Retinal pigment epithelial cell (primary cell): ENCODE data around the gene NDUFS3.

Experiments
- DNase-seq: peaks from one replicate; pipeline ENCODE4 v3.0.0-alpha.2; 2010; ENCODE audit warnings: low read depth
- H3K4me3 ChIP-seq: 2 replicates; pipeline ENCODE4 v1.5.1; 2011; ENCODE audit warnings: mild to moderate bottlenecking, low read length, control low read depth, moderate library complexity
- TF ChIP-seq, protein P1 (sequence below): conservative IDR thresholded peaks from 2 replicates; pipeline ENCODE4 v1.5.1; 2011; ENCODE audit warnings: low read depth, low read length, control low read depth, inconsistent platforms

NDUFS3 gene

DNA sequence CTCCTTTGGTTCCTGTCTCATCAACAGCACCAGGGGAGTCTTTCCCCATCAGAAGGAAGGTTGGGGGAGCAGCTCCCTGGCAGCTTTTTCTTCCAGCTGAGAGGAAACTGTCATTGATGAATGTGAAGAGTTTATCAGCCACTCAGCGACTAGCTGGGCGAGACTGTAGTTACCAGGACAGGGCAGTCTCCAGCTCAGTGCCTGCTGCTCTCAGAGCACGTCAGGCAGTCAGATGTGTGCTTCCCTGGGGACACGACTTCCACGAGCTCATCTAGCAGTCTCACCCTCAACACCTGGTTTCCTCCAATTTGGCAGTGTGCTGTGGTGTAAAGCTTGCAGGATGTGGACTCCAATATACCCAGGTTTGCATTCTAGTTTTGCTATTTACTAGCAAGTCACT, 27.9 kb downstream of the NDUFS3 start:
- TF ChIP-seq, protein P1, sequence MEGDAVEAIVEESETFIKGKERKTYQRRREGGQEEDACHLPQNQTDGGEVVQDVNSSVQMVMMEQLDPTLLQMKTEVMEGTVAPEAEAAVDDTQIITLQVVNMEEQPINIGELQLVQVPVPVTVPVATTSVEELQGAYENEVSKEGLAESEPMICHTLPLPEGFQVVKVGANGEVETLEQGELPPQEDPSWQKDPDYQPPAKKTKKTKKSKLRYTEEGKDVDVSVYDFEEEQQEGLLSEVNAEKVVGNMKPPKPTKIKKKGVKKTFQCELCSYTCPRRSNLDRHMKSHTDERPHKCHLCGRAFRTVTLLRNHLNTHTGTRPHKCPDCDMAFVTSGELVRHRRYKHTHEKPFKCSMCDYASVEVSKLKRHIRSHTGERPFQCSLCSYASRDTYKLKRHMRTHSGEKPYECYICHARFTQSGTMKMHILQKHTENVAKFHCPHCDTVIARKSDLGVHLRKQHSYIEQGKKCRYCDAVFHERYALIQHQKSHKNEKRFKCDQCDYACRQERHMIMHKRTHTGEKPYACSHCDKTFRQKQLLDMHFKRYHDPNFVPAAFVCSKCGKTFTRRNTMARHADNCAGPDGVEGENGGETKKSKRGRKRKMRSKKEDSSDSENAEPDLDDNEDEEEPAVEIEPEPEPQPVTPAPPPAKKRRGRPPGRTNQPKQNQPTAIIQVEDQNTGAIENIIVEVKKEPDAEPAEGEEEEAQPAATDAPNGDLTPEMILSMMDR = no peak
- no peak overlapping the region for H3K4me3 ChIP-seq
- no peak for DNase-seq

DNA sequence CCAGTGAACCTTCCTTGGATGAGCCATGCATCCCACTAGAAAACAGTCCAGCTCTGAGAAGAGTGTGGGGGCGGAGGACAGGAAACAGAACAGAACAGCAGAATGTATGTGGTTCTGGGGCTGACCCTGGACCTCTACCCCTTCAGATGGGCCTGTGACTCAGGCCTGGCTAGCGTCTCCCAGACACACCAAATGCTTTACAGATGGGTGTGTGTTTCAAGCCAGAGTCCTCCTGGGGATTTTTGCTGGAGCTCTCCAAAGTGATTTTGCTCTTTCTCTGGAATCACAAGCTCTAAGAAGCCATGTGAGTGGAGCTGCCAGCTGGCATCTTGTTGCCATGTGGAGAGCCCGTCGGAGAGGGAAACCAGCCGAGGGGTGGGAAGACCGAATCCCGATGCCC, 28.5 kb downstream of the NDUFS3 start:
- no peak for DNase-seq
- TF ChIP-seq, protein P1 = no peak
- H3K4me3 ChIP-seq = no peak overlapping the region

DNA sequence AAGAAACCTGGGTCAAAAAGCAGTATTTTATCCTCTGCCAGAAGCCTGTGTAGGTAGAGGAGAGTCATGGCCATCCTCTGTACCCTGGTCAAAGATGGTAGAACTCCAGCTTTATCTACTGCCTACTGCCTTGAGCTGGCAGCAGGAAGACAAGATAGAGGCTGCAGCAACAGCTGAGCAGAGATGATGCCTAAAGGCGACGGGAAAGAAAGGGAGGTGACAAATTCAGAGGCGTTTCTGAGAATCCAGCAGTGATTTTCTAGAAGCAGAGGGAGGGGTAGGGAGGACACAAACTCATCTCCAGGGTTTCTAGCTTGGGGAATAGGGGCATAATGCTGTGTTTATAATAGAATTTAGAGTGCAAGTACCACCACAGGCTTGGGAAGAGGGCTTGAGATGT, 30.8 kb downstream of the NDUFS3 start:
- no peak for DNase-seq
- no peak overlapping the region for H3K4me3 ChIP-seq
- TF ChIP-seq, protein P1 = no peak

DNA sequence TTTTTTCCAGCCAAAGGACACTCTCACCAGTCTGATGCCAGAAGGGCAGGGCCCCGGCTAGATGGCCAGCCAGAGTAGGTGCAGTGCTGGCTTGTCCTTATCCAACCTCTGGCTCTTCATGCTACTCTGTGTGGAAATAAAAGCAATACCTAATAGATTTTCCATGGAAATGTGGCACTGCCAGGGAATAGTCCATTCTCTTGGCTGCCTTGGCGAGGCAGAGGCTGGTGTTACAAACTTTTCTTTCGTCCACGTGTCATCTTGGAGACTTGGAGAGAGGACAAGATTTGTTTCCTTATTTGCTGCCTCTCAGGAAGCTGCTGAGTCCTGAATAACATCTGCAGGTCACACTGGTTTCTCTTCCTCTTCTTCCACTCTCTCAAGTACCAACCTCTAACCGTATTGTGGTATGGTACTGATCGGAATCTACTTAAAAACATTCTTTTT, 32.5 kb downstream of the NDUFS3 start:
- TF ChIP-seq, protein P1 = no peak
- H3K4me3 ChIP-seq = no peak overlapping the region
- no peak for DNase-seq

DNA sequence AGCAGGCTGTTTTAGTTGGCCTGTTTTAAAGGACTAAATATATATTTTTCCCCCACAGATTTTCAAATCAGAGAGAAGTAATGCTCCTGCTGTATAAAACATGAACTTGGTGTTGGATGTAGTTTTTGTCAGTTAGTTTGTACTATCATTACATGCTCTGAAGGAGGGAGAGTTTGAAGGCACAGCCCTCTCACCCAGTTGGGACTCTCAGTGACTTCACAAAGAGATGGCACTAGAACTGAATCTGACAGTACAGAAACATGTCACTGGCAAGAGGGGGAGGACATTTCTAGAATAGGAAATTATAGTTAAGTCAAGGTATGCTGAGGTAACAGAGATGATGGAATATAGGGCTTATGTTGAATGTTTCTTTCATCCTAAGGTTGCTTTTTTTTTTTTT, 36.4 kb downstream of the NDUFS3 start:
- H3K4me3 ChIP-seq = no peak overlapping the region
- no peak for DNase-seq
- TF ChIP-seq, protein P1 = no peak

DNA sequence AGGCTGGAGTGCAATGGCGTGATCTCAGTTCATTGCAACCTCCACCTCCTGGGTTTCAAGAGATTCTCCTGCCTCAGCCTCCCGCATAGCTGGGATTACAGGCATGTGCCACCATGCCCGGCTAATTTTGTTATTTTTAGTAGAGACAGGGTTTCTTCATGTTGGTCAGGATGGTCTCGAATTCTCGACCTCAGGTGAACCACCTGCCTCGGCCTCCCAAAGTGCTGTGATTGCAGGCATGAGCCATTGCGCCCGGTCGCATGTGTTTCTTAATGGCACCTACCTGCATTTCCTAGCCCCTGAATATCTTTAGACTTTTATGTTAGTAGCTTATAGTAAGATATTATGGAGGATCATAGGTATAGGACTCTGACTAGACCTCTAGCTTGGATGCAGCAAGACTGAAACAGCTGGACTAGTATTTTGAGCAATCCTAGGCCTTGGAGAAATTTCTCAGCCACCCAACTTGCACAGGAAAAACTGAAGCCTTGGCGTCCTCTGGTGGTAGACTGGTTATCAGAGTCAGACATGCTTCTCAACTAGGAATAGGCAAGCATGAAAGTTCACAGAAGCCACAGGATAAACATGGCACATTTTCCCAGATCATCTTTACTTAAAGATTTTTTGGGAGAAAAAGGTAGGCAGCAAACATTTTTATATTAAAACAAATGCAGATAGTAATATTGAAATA, 38.0 kb downstream of the NDUFS3 start:
- DNase-seq = no peak

DNA sequence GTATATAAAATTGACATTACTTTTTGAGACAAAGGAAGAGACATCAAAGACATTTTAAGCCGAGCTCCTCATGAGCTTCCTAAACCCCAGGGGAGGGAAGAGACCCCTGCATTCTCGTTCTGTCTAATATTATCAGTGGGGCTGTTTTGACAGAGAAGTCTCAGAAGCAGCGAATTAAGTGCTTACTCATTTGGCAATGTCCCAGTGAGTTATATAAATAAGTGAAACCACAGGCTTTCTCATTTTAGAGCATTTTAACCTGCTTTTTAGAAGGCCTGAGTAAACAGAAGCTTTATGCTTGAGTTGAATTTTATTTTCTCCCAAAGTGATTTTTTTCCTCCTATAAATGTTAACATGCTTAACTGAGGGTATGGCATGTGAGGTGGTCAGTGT, 38.5 kb downstream of the NDUFS3 start:
- no peak for DNase-seq
- TF ChIP-seq, protein P1 = no peak
- no peak overlapping the region for H3K4me3 ChIP-seq

More for the DNA sequence above, 38.0 kb downstream of the NDUFS3 start:
- TF ChIP-seq, protein P1 = peak; percentile 83
- H3K4me3 ChIP-seq = no peak overlapping the region
